NCI-H2081 (cell line): Measurements from ENCODE around the gene WIPF2.
"Not testable (repeated sequence)": the region's sequence is repeated elsewhere in the genome, so short reads cannot be mapped to it uniquely, and the experiment has no call there.

Experiments used
- DNase-seq, 2 experiments: peaks; one replicate each; lab custom pipeline; 2025; lab: John Stamatoyannopoulos, UW

WIPF2 gene

DNA sequence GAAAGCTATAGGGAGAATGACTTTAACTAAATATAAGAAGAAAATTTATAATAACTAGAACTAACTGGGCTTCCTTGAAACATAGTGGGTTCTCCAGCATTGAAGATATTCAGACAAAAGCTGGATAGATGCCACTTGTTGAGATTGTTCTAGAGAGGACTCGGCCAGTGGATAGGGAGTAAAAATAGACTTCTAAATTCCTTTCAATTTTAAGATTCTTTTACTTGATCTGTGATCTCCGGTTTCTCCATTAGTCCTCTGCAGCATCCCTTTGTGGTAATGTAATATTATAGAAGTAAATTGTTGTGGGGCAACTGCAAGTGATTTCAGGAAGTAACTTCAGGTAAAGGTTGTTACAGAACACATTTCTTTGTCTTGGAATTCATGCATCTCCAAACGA is 79.6 kb downstream of the WIPF2 start:
- no peak for DNase-seq

DNA sequence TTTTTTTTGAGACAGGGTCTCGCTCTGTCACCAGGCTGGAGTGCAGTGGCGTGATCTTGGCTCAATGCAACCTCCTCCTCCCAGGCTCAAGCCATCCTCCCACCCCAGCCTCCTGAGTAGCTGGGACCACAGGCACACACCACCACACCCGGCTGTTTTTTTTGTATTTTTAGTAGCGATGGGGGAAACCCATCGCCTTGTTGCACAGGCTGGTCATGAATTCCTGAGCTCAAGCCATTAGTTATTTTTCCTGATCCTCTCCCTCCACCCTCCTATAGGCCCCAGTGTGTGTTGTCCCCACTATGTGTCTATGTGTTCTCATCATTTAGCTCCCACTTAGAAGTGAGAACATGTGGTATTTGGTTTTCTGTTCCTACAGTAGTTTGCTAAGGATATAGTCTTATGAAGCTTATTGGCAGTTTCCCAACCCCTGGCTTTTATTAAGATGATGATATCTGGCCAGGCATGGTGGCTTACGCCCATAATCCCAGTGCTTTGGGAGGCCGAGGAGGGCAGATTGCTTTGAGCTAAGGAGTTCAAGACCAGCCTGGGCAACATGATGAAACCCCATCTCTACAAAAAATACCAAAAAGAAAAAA is 80.2 kb downstream of the WIPF2 start:
- DNase-seq: not testable (repeated sequence)

DNA sequence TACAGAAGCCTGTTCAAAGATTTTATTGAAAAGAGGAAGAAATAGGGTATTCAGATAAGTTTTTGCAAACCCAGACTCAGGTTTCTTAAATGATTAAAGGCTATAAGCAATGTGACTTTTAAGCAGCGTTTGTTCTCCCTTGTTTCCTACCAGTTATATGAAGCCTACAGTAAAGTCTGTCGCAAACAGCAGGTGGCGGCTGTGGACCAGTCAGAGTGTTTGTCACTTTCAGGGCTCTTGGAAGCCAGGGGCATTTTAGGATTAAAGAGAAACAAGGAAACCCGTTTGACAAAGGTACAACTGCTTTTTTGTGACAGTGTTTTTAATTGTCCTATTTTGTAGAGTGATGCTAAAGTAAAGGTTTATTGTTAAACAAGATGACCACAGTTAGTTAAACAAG is 82.2 kb downstream of the WIPF2 start:
- no peak for DNase-seq

DNA sequence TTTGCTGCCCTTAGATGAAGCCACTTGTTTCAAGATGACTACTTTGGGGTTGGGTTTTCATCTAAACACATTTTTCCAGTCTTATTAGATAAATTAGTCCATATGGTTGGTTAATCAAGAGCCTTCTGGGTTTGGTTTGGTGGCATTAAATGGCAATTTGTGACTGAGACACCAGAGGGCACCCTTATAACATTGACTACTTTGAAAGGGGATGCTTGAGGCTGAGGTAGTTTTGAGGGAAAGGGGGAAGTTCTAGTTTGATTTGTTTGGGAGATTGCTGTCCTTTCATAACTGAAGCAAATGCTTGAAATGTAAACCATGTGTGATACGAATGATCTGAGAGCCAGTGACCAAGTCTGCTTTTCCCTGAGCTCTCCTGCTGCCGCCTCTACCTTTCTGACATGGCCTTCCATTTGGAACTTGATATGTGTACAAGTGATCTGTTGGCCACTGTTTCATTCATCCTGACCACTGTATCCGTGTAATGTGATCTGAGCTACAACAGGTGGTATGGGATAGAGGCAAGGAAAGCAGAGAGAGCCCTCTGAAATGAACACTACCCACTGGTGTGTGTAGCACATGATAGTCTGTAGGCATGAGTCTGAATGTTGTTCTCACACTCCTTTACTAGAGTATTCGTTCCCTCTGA is 84.0 kb downstream of the WIPF2 start:
- peak; percentile 46 to 71 for DNase-seq

DNA sequence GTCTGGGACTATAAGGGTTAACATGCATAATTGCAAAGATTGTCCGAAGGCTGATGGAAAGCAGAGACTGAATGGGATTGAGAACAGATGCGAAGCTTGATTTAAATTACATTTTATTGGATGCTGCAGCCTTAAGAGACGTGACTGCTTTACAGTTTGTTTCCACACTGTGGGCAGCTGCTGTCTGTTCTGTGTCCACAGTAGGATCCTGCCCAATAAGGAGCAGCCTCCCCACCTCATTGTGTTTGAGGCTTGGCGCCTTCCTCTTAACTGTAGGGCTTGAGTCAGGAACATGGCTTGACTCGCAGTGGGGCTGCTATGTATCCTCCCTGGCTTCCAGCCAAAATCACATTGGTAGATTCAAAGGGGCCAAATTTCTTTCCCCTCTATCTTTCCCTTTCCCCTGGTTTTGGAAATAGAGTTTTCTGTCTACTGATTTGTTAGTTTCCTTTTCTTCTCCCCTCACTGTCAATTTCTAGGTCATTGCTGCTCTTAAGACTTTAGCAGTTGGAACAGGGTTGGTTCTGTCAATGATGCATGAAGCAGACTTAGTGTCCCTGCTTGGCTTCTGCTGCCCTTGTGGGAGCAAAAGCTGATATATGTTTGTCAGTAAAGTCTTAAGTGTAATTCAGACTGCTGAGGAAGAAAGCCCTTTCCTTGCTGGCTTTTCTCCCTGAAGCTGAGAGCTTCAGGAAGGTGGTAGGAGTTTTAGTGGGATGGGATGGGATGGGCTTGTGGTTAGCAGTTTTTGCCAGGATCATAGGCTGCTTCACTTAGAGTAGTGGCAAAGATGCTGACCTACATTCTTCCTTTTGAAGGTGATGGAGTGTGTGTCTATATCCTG is 84.8 kb downstream of the WIPF2 start:
- peak; percentile 44 to 75 for DNase-seq

DNA sequence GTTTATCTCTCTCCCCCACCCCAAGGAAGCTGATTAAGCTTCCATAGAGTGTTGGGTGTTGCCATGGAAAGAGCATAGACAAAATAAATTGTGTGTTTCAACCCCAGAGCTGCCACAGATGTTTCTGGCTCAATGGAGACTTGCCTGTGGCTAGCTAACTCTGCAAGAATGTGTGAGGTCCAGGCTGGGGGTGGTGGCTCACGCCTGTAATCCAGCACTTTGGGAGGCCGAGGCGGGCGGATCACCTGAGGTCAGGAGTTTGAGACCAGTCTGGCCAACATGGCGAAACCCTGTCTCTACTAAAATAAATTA is 85.4 kb downstream of the WIPF2 start:
- DNase-seq: not testable (repeated sequence)

DNA sequence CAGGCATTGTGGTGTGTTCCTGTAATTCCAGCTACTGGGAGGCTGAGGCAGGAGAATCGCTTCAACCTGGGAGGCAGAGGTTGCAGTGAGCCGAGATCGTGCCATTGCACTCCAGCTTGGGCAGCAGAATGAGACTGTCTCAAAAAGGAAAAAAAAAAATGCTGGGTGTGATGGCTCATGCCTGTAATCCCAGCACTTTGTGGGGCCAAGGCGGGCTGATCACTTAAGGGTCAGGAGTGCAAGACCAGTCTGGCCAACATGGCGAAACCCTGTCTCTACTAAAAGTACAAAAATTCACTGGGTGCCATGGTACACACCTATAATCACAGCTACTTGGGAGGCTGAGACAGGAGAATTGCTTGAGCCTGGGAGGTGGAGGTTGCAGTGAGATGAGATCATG is 85.8 kb downstream of the WIPF2 start:
- not testable (repeated sequence) for DNase-seq

DNA sequence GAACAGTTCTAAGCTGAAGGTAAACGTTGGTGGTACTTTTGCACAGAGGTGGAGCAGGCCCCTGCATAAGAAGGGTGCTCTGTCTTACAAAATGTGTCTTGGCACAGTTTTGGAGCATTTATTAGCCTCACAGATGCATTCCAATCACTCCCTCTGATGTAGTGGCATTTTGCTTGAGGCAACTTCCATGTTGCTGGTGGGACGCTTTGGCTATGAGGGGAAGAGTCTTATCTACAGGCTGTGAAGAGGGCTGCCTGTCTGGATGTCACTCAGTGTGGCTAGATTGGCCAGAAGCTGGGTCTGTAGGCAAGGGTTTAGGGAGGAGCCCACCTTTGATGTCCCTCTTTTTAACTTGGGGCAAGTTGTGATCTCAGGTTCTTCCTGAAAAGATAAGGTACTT is 87.3 kb downstream of the WIPF2 start:
- DNase-seq: no peak

DNA sequence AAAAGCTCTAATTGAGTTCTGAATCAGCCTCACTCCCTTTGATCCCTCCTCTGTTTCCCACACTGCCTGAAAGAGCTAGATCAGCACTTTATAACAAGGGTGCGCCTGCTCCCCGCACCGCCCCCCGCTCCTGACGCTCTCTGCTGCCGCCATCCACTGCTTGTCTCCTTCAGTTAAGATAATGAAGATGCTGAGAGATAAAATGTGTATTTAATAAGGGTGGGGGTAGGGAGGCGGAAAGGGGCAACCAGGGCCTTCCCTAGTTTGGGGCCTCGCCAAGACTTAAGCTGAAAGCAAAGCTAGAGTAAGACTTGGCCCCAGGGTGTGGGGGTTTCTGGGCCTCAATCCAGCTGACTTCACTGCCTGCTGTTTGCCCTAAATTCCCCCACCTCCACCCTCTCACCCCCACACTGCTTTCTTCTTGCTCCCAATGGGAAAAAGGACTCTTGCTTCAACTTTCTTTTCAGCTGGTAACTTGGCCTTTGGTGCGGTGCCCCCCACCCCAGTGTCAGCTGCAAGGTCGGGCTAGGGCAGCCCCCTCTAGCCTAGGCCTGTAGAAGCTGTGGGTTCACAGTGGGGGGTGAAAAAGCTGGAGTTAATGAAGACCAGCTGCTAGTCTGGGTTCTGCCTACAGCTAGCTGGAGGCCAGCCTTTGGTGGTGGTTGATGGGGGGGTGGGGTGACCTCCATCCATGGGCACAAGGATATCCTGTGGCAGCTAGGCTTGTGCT is 88.1 kb downstream of the WIPF2 start:
- peak; percentile 81 to 83 for DNase-seq

DNA sequence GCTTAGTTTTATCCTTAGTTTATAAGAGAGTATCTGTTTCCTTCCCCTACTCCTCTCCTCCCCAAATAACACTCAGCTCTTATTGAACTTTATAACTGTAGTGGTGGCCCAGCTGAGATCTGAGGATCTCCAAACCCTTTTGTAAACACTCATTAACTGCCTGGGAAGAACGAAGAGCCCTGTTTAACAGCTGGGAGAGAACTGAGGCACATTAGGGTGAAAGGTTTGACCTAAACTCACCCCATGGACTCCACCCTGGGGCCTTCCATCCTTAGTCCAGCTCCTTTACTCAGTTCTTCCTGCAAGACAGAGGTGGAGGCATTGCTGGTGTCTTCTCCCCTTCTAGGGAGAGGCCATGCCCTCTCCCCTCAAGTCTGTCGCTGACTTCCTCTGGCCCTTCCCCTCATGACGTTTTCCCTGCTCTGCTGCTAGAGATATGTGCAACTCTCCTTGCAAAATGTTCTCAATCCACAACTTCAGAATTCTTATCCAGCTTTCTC is 88.7 kb downstream of the WIPF2 start:
- DNase-seq: no peak

DNA sequence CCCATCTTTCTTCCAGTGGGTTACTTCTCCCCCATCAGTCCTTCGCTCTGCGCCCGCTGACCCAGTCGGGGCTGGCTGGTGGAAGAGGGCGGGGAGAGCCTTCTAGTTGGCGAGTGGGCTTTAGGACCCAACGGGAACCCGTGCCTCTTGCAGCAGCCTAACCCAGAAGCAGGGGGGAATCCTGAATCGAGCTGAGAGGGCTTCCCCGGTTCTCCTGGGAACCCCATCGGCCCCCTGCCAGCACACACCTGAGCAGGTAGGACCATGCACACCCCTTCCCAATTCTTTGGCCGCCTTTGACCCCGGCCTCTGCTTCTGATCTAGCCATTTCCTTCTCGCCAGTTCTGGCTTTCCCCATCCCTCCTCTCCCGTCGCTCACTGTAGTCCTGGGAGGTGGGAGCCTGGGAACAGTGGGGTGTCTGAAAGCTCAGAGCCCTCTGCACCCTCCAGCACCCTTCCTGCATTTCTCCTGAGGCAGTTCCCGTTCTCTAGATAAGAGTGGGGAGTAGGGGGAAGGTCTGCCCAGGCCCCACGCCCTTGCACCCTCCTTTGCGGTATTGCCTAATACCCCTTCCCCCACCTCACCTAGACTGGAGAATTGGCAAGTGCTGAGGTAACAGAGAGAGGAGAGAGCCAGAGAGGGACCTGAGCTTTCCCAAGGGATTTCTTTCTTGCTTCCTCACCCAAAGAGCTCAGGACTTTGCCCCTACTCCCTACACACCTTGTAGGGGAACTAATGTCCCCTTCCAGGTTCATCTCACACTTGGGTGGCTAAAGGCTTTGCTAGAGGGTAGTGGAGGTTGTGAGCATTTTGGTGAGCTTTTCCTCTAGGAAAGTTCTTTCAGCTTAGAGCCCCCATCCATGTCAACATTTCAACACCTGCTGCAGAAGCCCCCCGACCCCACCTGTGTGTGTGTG is 90.2 kb downstream of the WIPF2 start, which contains the start of gene RARA:
Gene RARA (plus strand): TSS at position 150 of the 918 bp plus-strand sequence. CDS start 22,039 bp downstream, outside the sequence.
- no peak for DNase-seq

DNA sequence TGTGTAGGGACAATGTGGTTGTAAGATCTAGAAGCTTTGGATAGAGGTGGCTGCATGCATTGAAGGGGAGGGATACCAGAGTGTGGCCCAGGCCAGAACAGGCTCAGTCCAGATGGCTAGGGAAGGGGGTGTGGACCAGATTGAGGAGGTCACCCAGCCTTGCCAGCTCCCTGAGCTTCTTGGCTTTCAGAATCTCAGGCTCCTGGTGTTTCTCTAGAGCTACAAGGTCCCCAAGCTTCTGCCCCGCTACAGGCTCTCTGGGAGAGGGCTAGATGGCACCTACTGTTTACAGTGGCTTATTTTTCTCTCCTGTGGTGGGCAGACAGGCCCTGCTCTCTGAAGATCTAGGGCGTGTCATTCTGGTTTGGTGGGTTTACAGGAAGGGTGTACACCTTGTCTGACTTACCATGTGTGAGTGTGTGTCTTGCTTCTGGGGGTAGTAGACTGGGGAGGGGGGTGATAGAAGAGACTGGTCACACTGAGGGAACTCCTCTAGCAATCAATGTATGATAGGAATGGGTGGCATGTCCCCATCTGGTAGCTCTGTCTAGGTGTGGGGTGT is 90.9 kb downstream of the WIPF2 start:
- DNase-seq: no peak

DNA sequence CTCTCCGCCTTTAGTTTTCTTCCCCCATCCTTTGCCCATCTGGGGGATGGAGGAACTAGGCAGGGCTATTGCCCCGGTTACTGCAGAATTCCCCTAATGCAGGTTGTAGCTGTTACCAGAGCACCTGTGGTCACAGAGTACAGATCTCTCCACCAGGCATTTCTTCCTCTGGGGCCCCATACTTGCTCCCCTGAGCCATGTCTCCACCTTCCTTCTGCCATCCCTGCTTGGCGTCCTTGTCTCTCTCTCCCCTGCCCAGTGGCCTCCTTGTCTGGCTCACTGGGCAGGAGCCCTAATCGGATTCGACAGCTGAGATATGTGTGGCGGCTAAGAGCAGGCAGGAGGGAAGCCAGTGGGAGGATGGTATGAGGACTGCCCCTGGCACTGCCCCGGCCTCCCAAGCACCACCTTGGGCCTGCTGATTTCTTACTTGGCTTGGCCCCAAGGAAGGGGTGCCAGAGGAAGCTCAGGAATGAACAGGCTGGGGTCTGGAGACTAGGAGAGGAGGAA is 91.8 kb downstream of the WIPF2 start:
- DNase-seq: no peak

DNA sequence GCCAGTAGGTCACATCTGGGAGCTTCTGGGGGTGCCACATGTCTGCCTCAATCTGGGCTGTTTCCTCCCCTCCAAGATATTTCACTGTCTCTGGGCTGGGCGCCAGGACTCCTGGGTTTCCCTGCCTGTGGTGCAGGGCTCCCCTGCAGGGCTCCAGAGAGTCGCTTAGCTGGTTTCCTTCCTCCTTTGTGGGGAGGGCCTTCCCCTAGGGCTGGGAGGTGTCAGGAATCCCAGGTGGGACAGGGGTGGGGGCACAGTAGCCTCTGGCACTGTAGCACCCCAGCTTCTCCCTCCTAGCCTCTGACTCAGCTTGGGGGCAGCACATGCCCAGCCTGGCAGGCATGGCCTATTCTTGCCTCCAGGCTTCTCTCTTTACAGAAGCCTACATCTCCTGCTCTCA is 92.5 kb downstream of the WIPF2 start:
- peak; percentile 79 to 91 for DNase-seq

DNA sequence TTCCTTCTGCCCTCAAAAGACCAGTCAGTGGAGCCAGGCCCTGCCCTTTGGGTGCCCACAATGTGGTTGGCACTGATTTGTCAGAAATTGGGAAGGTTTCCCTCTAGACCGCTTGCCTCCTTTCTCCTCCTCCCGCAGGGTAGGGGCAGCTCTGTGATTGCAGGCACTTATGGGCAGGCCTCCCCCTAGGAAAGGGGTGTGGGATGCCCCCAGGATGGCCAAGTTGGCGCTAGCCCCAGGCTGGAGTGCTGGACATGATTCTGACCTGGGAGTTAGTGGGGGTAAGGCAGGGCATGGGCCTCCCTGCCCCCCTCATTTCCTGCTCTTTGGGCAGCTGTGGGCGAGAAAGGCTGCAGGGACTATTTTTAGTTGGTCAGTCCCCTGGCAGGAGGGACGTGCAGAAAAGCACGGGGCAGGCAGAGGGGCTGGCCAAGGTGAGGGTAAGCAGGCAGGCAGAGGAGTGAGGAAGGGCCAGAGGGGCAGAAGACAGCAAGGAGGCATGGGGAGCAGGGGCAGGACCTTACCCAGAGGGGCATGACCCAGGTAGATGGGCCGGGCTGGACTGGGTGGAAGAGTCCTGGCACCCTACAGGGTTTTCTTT is 93.1 kb downstream of the WIPF2 start:
- DNase-seq: no peak

DNA sequence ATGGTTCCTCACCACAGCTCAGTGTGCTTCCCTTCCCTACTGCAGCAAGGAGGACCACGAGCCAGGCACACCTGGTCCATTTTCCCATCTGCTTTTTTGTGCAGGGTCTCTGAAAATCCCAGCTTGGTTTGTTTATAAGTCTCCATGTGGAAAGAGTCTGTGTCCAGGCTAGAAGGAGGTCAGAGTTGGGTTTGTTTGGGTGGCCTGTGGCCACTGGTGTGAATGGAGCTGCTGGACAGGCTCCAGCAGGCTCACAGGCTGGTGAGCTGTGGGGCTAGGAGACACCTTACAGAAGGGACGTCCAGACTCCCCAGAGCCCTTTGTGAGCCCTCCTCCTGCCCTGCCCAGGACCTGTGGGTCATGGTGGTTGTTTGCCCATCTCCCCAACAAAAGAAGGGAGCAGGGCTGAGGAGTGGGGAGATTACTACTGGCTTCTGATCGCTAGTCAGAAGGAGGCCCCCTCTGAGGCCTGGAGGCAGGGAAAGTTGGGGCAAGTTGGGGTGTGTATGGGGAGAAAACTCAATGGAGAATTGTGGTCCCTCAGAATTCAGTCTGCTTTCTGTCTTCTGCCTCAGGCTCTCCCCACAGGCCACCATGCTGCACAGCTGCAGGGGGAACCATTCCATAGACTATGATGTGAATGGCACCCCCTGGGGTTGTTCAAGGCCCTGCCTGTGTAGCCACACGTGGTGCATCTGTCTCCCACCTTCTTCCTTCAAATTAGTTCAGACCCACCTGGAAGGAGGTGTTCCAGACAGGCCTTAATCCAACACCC is 94.0 kb downstream of the WIPF2 start:
- DNase-seq: no peak

DNA sequence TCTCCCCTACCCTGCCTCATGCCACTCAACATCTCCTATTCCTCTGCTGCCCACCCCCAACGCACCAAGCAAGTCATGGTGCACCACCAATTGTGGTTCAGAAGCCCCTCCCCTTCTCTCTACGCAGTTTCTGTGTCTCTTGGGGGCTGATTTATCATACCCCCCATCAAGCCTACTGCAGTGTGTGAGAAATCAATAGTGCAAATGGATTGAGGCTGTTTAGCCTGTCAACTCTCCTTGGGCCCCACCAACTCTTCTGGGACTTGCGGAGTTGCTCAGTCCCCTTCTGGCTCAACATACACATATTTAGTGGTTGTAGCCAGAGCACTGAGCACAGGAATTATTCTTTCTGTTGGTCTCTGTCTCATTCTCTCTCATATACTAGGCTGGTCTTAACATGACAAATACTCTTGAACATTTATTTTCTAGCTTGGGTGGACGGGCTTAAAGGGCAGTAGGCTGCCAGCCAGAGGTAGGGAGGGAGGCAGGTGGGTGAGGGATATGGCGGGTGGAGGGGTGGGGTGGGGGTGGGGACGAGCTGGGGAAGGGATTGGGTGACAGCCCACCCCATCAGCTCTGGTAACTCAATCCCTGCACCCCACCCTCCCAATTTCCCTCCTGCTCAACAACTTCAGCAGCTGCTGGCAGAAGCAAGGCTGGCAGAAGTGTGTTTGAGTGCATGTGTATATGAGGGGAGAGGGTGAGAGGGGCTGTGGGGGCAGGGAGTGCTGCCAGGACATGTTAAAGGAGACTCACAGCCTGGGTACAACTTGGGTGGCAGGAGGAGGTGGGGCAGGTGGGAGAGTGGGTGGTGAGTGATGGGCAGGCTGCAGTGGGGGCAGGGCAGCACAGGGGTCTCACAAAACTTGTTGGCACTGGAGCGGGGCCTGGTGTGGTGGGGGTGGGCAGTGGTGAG is 94.8 kb downstream of the WIPF2 start:
- peak in 1 of 2 experiments; percentile 46 for DNase-seq

DNA sequence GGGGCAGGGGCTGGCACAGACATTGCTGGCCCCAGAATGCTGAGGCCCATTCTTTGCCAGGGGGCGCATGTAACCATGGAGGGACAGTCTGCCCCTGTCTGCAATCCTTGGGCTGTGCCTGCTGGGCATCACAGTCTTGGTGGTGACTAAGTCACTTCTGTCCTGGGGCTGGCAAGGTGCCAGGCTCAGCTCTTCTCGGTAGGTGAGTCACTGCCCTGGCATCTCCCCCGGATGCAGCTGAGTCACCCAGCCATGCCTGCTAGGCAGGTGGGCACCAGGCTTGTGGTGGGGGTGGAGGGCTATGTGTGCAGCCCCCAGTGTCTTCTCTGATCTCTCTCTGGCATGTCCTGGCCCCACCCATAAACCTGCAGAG is 95.5 kb downstream of the WIPF2 start:
- peak; percentile 70 to 82 for DNase-seq
